Measurements from ENCODE around the gene CEBPG.

The CEBPG gene

DNA sequence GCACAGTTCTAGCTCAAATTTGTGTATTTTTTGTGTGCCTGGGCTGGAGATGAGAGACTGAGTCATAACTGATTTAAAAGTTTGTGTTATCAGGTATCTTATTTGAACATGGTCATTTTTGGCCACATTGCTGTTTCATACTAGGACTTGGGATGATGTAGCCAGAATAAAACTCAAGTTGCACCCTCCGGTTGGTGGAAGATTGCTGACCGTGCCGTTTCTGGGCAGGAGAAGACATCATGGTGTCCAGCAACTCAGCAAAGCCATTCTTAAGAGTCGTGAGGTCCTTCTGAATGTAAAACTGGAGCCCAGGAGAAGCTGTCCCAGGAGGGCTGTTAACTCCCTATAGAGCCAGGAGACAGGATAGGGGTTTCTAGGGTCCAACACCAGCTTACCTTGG, 7.6 kb downstream of the CEBPG start:
- Histone ChIP-seq H3K9me3 (ENCODE audit: low read depth, low read length) (no peaks in the 10 kb centered on the region), H3K27ac (no peak overlapping the region), H3K36me3 (ENCODE audit: insufficient read depth, low read length) (peaks cover 46% of the 10 kb centered on the region), H3K9ac (ENCODE audit: insufficient read length) (no peak overlapping the region), H3K4me3 (no peak overlapping the region)
- TF ChIP-seq EZH2 (IDR thresholded peaks at IDR 0.05): no peak
- no peak for TF ChIP-seq POLR2AphosphoS5 (IDR thresholded peaks at IDR 0.05; ENCODE audit: borderline replicate concordance, low read depth, low read length)
- no peak for TF ChIP-seq FOXP2 (optimal IDR thresholded peaks at IDR 0.05; ENCODE audit: control extremely low read depth, extremely low read length, insufficient read depth)
- no peak for DNase-seq (ENCODE audit: low read depth, low spot score)

DNA sequence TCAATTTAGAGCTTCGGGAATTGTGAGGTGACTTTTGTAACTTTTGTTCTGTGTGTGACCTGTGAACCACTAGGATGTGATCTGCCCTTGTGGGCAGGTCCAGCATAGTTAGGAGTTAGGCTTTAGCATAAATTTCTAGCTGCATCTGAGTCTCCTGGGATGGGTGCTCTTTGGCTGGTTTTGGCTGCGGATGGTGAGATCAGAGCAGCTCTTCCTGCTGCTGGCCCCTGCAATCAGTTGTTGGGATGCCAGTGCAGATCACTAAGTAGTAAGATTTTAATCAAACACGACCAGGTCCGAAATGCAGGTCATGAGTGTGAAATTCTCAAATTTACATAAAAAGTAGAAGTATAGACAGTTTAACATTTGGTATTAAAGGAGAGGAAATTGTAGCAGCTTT, 8.5 kb downstream of the CEBPG start:
- Histone ChIP-seq H3K9me3 (ENCODE audit: low read depth, low read length) (no peaks in the 10 kb centered on the region), H3K4me3 (no peak overlapping the region), H3K27ac (no peak overlapping the region), H3K9ac (ENCODE audit: insufficient read length) (no peak overlapping the region), H3K36me3 (ENCODE audit: insufficient read depth, low read length) (peaks cover 40% of the 10 kb centered on the region)
- no peak for TF ChIP-seq POLR2AphosphoS5 (IDR thresholded peaks at IDR 0.05; ENCODE audit: borderline replicate concordance, low read depth, low read length)
- TF ChIP-seq FOXP2 (optimal IDR thresholded peaks at IDR 0.05; ENCODE audit: control extremely low read depth, extremely low read length, insufficient read depth): no peak
- TF ChIP-seq EZH2 (IDR thresholded peaks at IDR 0.05): no peak
- DNase-seq (ENCODE audit: low read depth, low spot score): no peak

GRCh38 chr19:33382982-33383381, 9.5 kb downstream of the CEBPG start:
- no peaks in the 10 kb centered on the region for H3K9me3 ChIP-seq (ENCODE audit: low read depth, low read length)
- H3K36me3 ChIP-seq (ENCODE audit: insufficient read depth, low read length): peaks cover 40% of the 10 kb centered on the region
- H3K27ac ChIP-seq: no peak overlapping the region
- no peak for DNase-seq (ENCODE audit: low read depth, low spot score)
- TF ChIP-seq POLR2AphosphoS5 (IDR thresholded peaks at IDR 0.05; ENCODE audit: borderline replicate concordance, low read depth, low read length) (no peak), FOXP2 (optimal IDR thresholded peaks at IDR 0.05; ENCODE audit: control extremely low read depth, extremely low read length, insufficient read depth) (no peak), EZH2 (IDR thresholded peaks at IDR 0.05) (no peak)
- H3K9ac ChIP-seq (ENCODE audit: insufficient read length): no peak overlapping the region
- H3K4me3 ChIP-seq: no peak overlapping the region

DNA sequence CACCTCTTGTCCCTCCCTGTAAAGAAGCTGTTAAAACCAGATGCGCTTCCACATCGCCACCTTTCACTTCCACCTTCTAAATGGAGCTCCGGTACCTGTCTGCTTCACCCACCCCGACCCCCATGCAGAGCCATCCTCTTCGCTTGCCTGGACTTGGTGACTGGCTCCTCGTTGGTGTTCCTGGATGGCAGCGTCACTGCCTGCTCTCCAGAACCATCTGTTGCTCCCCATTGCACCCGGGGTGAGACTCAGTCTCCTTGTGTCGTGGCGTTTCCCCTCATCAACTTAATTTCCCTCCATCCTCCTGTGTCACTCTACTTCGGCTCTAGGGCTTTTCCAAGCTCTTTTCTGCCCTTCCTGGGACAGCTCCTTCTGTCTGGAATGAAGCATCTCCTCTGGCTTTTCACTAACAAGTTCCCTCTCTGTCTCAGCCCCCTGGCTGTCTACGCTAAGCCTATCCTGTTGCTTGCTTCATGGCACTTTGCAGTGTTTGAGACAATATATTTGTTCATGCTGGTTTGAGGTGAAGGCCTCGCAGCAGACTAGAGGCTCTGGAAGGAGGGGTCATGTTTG, 10.3 kb downstream of the CEBPG start:
- no peak for DNase-seq (ENCODE audit: low read depth, low spot score)
- Histone ChIP-seq H3K36me3 (ENCODE audit: insufficient read depth, low read length) (peaks cover 31% of the 10 kb centered on the region), H3K27ac (no peak overlapping the region), H3K9me3 (ENCODE audit: low read depth, low read length) (no peaks in the 10 kb centered on the region), H3K9ac (ENCODE audit: insufficient read length) (no peak overlapping the region), H3K4me3 (no peak overlapping the region)
- TF ChIP-seq FOXP2 (optimal IDR thresholded peaks at IDR 0.05; ENCODE audit: control extremely low read depth, extremely low read length, insufficient read depth): no peak
- no peak for TF ChIP-seq EZH2 (IDR thresholded peaks at IDR 0.05)

DNA sequence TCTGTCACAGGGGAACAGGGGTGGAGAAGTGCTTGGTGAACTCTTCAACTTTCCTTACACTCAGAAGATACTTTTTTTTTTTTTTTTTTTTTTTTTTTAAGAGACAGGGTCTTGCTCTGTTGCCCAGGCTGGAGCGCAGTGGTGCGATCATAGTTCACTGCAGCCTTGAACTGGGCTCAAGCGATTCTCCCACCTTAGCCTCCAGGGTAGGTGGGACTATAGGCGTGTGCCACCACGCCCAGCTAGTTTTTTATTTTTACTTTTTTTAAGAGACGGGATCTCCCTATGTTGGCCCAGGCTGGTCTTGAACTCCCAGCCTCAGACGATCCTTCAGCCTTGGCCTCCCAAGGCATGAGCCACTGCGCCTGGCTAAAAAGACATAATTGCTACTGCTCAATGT, 11.5 kb downstream of the CEBPG start:
- peaks cover 20% of the 10 kb centered on the region for H3K36me3 ChIP-seq (ENCODE audit: insufficient read depth, low read length)

GRCh38 chr19:33385956-33386355, 12.4 kb downstream of the CEBPG start:
- no peak for DNase-seq (ENCODE audit: low read depth, low spot score)
- H3K4me3 ChIP-seq: no peak overlapping the region
- H3K9ac ChIP-seq (ENCODE audit: insufficient read length): no peak overlapping the region
- TF ChIP-seq FOXP2 (optimal IDR thresholded peaks at IDR 0.05; ENCODE audit: control extremely low read depth, extremely low read length, insufficient read depth): no peak
- TF ChIP-seq POLR2AphosphoS5 (IDR thresholded peaks at IDR 0.05; ENCODE audit: borderline replicate concordance, low read depth, low read length): no peak
- no peak for TF ChIP-seq EZH2 (IDR thresholded peaks at IDR 0.05)
- no peaks in the 10 kb centered on the region for H3K9me3 ChIP-seq (ENCODE audit: low read depth, low read length)
- H3K36me3 ChIP-seq (ENCODE audit: insufficient read depth, low read length): peaks cover 10% of the 10 kb centered on the region
- H3K27ac ChIP-seq: no peak overlapping the region

More for the DNA sequence above, 11.5 kb downstream of the CEBPG start:
- no peak overlapping the region for H3K27ac ChIP-seq
- no peak for DNase-seq (ENCODE audit: low read depth, low spot score)
- no peaks in the 10 kb centered on the region for H3K9me3 ChIP-seq (ENCODE audit: low read depth, low read length)
- TF ChIP-seq EZH2 (IDR thresholded peaks at IDR 0.05) (no peak), POLR2AphosphoS5 (IDR thresholded peaks at IDR 0.05; ENCODE audit: borderline replicate concordance, low read depth, low read length) (no peak), FOXP2 (optimal IDR thresholded peaks at IDR 0.05; ENCODE audit: control extremely low read depth, extremely low read length, insufficient read depth) (no peak)
- H3K4me3 ChIP-seq: no peak overlapping the region
- H3K9ac ChIP-seq (ENCODE audit: insufficient read length): no peak overlapping the region

- no peak overlapping the region for H3K9ac ChIP-seq (ENCODE audit: insufficient read length)
- no peak overlapping the region for H3K4me3 ChIP-seq
- no peak overlapping the region for H3K27ac ChIP-seq
- TF ChIP-seq EZH2 (IDR thresholded peaks at IDR 0.05) (no peak), FOXP2 (optimal IDR thresholded peaks at IDR 0.05; ENCODE audit: control extremely low read depth, extremely low read length, insufficient read depth) (no peak), POLR2AphosphoS5 (IDR thresholded peaks at IDR 0.05; ENCODE audit: borderline replicate concordance, low read depth, low read length) (no peak)
- H3K36me3 ChIP-seq (ENCODE audit: insufficient read depth, low read length): peaks cover 5% of the 10 kb centered on the region; the same call in 1 of the 2 replicates
- no peaks in the 10 kb centered on the region for H3K9me3 ChIP-seq (ENCODE audit: low read depth, low read length)
- no peak for DNase-seq (ENCODE audit: low read depth, low spot score)
These were observed 12.9 kb downstream of the CEBPG start for GRCh38 chr19:33386361-33386858.

GRCh38 chr19:33387351-33388230, 14.1 kb downstream of the CEBPG start:
- TF ChIP-seq FOXP2 (optimal IDR thresholded peaks at IDR 0.05; ENCODE audit: control extremely low read depth, extremely low read length, insufficient read depth) (no peak), EZH2 (IDR thresholded peaks at IDR 0.05) (no peak), POLR2AphosphoS5 (IDR thresholded peaks at IDR 0.05; ENCODE audit: borderline replicate concordance, low read depth, low read length) (no peak)
- H3K27ac ChIP-seq: no peak overlapping the region
- H3K4me3 ChIP-seq: no peak overlapping the region
- no peaks in the 10 kb centered on the region for H3K9me3 ChIP-seq (ENCODE audit: low read depth, low read length)
- DNase-seq (ENCODE audit: low read depth, low spot score): no peak
- peaks cover 5% of the 10 kb centered on the region; the same call in 1 of the 2 replicates for H3K36me3 ChIP-seq (ENCODE audit: insufficient read depth, low read length)
- H3K9ac ChIP-seq (ENCODE audit: insufficient read length): no peak overlapping the region
